Ovary (tissue), 3 donors: ENCODE measurements around the gene PPP1R2.

Experiments
- EP300 ChIP-seq: sonication (generic); formaldehyde crosslinking; IDR thresholded peaks from one replicate; pipeline ENCODE4 v1.6.1; 2017; ENCODE audit warnings: antibody characterized with exemption
- POLR2A ChIP-seq: fragments of 450-650 bp; IDR thresholded peaks from one replicate; pipeline ENCODE4 v1.6.1; 2017; ENCODE audit warnings: antibody characterized with exemption, mild to moderate bottlenecking, moderate library complexity
- TF ChIP-seq, protein P1 (sequence below), 3 donors: fragments of 450-650 bp in 2 of 3; fragments of 200-600 bp in 1 of 3; IDR thresholded peaks; one replicate each; pipeline versions ENCODE4 v1.5.1 to v1.8.0; 2016 to 2022; ENCODE audit warnings: antibody characterized with exemption in 3 of 3, mild to moderate bottlenecking in 1 of 3
- donor health status: DM: no; HTN: no; CAD: no.

DNA sequence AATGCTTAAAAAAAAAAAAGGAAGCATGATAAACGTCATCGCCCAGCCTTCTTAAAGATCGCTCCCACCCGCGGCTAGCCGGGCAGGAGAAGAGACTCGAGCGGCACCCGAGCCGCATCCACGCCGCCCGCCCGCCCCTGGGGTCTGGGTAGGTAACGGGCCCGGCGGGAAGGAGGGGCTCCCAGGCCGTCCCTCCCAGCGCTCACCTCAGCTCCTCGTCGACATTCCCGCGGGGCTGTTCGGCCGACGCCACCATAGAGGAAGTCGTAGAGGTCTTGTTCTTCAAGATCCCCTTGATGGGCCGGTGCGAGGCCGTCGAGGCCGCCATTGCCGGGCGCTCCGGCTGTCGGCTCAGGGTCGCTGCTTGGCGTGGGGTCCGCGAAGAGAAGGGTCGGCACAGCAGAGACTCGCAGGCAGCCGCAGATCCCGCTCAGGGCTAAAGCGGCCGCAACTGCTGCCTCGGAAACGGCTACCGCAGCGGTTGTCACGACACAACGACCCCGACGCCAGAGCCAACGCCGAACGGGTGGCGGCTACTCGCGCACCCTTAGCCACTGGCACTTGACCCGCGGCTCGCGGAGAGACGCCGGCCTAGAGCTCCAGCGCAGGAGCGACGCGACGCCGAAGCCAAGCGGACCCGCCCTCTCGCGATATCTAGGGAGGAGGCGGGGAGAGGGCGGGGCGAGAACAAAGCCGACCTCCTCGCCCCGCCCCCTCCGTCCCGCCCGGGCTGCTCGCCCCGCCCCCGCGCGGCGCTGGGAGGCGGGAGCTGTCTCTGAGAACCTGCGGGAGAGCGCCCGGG is at the start of gene PPP1R2:
- peak; percentile 92 for TF ChIP-seq POLR2A
- TF ChIP-seq, protein P1, sequence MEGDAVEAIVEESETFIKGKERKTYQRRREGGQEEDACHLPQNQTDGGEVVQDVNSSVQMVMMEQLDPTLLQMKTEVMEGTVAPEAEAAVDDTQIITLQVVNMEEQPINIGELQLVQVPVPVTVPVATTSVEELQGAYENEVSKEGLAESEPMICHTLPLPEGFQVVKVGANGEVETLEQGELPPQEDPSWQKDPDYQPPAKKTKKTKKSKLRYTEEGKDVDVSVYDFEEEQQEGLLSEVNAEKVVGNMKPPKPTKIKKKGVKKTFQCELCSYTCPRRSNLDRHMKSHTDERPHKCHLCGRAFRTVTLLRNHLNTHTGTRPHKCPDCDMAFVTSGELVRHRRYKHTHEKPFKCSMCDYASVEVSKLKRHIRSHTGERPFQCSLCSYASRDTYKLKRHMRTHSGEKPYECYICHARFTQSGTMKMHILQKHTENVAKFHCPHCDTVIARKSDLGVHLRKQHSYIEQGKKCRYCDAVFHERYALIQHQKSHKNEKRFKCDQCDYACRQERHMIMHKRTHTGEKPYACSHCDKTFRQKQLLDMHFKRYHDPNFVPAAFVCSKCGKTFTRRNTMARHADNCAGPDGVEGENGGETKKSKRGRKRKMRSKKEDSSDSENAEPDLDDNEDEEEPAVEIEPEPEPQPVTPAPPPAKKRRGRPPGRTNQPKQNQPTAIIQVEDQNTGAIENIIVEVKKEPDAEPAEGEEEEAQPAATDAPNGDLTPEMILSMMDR (IDR thresholded peaks at IDR 0.05) = no peak
- no peak for TF ChIP-seq EP300
